PC-3 (cell line): ENCODE data around the gene RAB5IF. TPM values are rescaled to one million over a fixed set of nuclear protein-coding genes. Genes with fewer than 3 reads are reported as not detected.

ENCODE experiments used
- ATAC-seq: fragments of 200-7000 bp; cut with Tn5 transposase; 2 replicates; pipeline ENCODE4 v1.9.1; 2020; ENCODE audit warnings: mild to moderate bottlenecking, moderate library complexity
- BruUV-seq: library from RNA; stranded (reverse); fragments of 400-500 nt; replicated peaks from 2 replicates; lab custom pipeline; 2021; lab: Mats Ljungman, UMichigan
- CTCF ChIA-PET: fragments of 300-600 bp; sonication (Branson Sonifier 250); formaldehyde crosslinking; loops from one replicate; lab custom pipeline; 2022; ENCODE audit warnings: antibody characterized with exemption; lab: Charles Lee
- POLR2A ChIA-PET: fragments of 300-600 bp; sonication (Branson Sonifier 250); formaldehyde crosslinking; loops from one replicate; lab custom pipeline; 2022; ENCODE audit warnings: antibody characterized with exemption; ENCODE audit not compliant: unreplicated experiment; lab: Charles Lee
- DNase-seq: peaks from one replicate; pipeline ENCODE4 v3.0.0-alpha.2; 2015
- H2AFZ ChIP-seq: fragments of 300-600 bp; sonication (generic); 2 replicates; pipeline ENCODE4 v1.6.0; 2016; ENCODE audit warnings: antibody characterized with exemption, low read length
- H3F3A ChIP-seq: fragments of 300-600 bp; sonication (generic); one replicate; pipeline ENCODE4 v1.6.0; 2017; ENCODE audit warnings: antibody characterized with exemption, low read length, control low read depth, mild to moderate bottlenecking; ENCODE audit not compliant: unreplicated experiment
- H3K27ac ChIP-seq: fragments of 300-600 bp; sonication (generic); 2 replicates; pipeline ENCODE4 v1.5.1; 2016; ENCODE audit warnings: mild to moderate bottlenecking, low read length
- H3K27me3 ChIP-seq: fragments of 300-600 bp; sonication (generic); 2 replicates; pipeline ENCODE4 v1.6.1; 2016; ENCODE audit warnings: low read length, mixed read lengths
- H3K36me3 ChIP-seq: fragments of 300-600 bp; sonication (generic); 2 replicates; pipeline ENCODE4 v1.6.1; 2016; ENCODE audit warnings: low read depth, mixed run types, low read length, mixed read lengths
- H3K4me1 ChIP-seq: fragments of 300-600 bp; sonication (generic); 2 replicates; pipeline ENCODE4 v1.5.1; 2016; ENCODE audit warnings: low read length; ENCODE audit not compliant: insufficient read depth
- H3K4me2 ChIP-seq: fragments of 300-600 bp; sonication (generic); 2 replicates; pipeline ENCODE4 v1.6.0; 2016; ENCODE audit warnings: low read length
- H3K4me3 ChIP-seq: fragments of 300-600 bp; sonication (generic); 2 replicates; pipeline ENCODE4 v1.5.1; 2016; ENCODE audit warnings: mild to moderate bottlenecking, low read length, mixed read lengths
- H3K79me2 ChIP-seq: fragments of 300-600 bp; sonication (generic); 2 replicates; pipeline ENCODE4 v1.6.1; 2017; ENCODE audit warnings: low read length, mixed read lengths
- H3K9ac ChIP-seq: fragments of 300-600 bp; sonication (generic); 2 replicates; pipeline ENCODE4 v1.6.0; 2016; ENCODE audit warnings: mild to moderate bottlenecking, low read length
- H3K9me2 ChIP-seq: fragments of 300-600 bp; sonication (generic); replicated peaks from 2 replicates; pipeline ENCODE4 v1.6.1; 2016; ENCODE audit warnings: mixed run types, low read length, mixed read lengths
- H3K9me3 ChIP-seq: fragments of 300-600 bp; sonication (generic); 2 replicates; pipeline ENCODE4 v1.6.1; 2016; ENCODE audit warnings: low read length, mixed read lengths
- H4K20me1 ChIP-seq: fragments of 300-600 bp; sonication (generic); 2 replicates; pipeline ENCODE4 v1.6.1; 2016; ENCODE audit warnings: low read length, mixed read lengths
- CTCF ChIP-seq: fragments of 300-600 bp; sonication (generic); conservative IDR thresholded peaks from 2 replicates; pipeline ENCODE4 v1.5.1; 2017; ENCODE audit warnings: antibody characterized with exemption, low read depth, mild to moderate bottlenecking, low read length
- EZH2 ChIP-seq: fragments of 300-600 bp; sonication (generic); IDR thresholded peaks from one replicate; pipeline ENCODE4 v1.6.1; 2017; ENCODE audit warnings: antibody characterized with exemption, mild to moderate bottlenecking, low read length; ENCODE audit not compliant: unreplicated experiment
- EZH2phosphoT487 ChIP-seq: fragments of 300-600 bp; sonication (generic); IDR thresholded peaks from 2 replicates; pipeline ENCODE4 v1.6.1; 2018; ENCODE audit warnings: mild to moderate bottlenecking, antibody characterized with exemption, low read length, borderline replicate concordance
- intact Hi-C: fragments of 100-400 bp; cut with micrococcal nuclease; formaldehyde crosslinking; loops from 2 replicates; pipeline ENCODE4 v1.9.0; 2023
- total RNA-seq: library from RNA; depleted of rRNA; stranded (reverse); fragments of >200 nt; gene quantifications from 2 replicates; pipeline ENCODE4 v1.2.3, GENCODE V29; 2014

Gene RAB5IF
- total RNA-seq, 1 experiment from 2014 or later = 217 TPM

GRCh38 chr20:36582821-36583220, 22.8 kb upstream of the RAB5IF start:
- intact Hi-C loops = no loop called here
- BruUV-seq = no TSS peak
- no peak for TF ChIP-seq EZH2phosphoT487
- TF ChIP-seq EZH2 = no peak
- TF ChIP-seq CTCF = no peak

GRCh38 chr20:36584018-36584481, 21.5 kb upstream of the RAB5IF start:
- DNase-seq (no peak), ATAC-seq (no peak)
- Histone ChIP-seq H2AFZ (no peak overlapping the region), H3K36me3 (peaks cover 9% of the 10 kb centered on the region; the same call in 1 of the 2 replicates), H3K4me3 (no peak overlapping the region), H3K4me1 (peaks cover 15% of the 10 kb centered on the region), H3K9ac (no peak overlapping the region), H3K79me2 (no peaks in the 10 kb centered on the region), H3K4me2 (no peak overlapping the region), H3K27me3 (no peaks in the 10 kb centered on the region), H3K9me2 (no peaks in the 10 kb centered on the region), H3F3A (no peaks in the 10 kb centered on the region), H3K27ac (no peak overlapping the region), H3K9me3 (no peaks in the 10 kb centered on the region), H4K20me1 (no peaks in the 10 kb centered on the region)
- POLR2A ChIA-PET = no interaction called here
- CTCF ChIA-PET = no interaction called here
- intact Hi-C loops = no loop called here
- no peak for TF ChIP-seq EZH2
- TF ChIP-seq CTCF = no peak
- no peak for TF ChIP-seq EZH2phosphoT487
- BruUV-seq = no TSS peak

More at GRCh38 chr20:36582821-36583220, 22.8 kb upstream of the RAB5IF start:
- H3K79me2 ChIP-seq = peaks cover 2% of the 10 kb centered on the region
- H3K4me2 ChIP-seq = no peak overlapping the region
- peaks cover 15% of the 10 kb centered on the region for H3K4me1 ChIP-seq
- ATAC-seq (no peak), DNase-seq (no peak)
- no peaks in the 10 kb centered on the region for H4K20me1 ChIP-seq
- H3K27ac ChIP-seq = no peak overlapping the region
- H3K9me3 ChIP-seq = no peaks in the 10 kb centered on the region
- H3K27me3 ChIP-seq = no peaks in the 10 kb centered on the region
- H3K9ac ChIP-seq = no peak overlapping the region
- POLR2A ChIA-PET = interaction anchor here (0.6 kb wide), 1 partner anchor 25 kb away, joined by 4 read pairs; no protein-coding TSS in a partner anchor
- H3K4me3 ChIP-seq = no peak overlapping the region
- H3F3A ChIP-seq = no peaks in the 10 kb centered on the region
- CTCF ChIA-PET = no interaction called here
- H3K9me2 ChIP-seq = no peaks in the 10 kb centered on the region
- no peak overlapping the region for H2AFZ ChIP-seq
- H3K36me3 ChIP-seq = peaks cover 12% of the 10 kb centered on the region; the same call in 1 of the 2 replicates

GRCh38 chr20:36585410-36586125, 20.0 kb upstream of the RAB5IF start:
- POLR2A ChIA-PET = no interaction called here
- H2AFZ ChIP-seq = no peak overlapping the region
- CTCF ChIA-PET = interaction anchor here (0.7 to 1.1 kb wide), 2 partner anchors 20 to 169 kb away, joined by 4 to 12 read pairs; partner anchors contain the start of gene RAB5IF

More at GRCh38 chr20:36585410-36586125, 20.0 kb upstream of the RAB5IF start:
- no peak for TF ChIP-seq CTCF
- TF ChIP-seq EZH2phosphoT487 = no peak
- no peak for TF ChIP-seq EZH2
- DNase-seq (peak; percentile 88), ATAC-seq (peak; percentile 85)
- H3K9me2 ChIP-seq = no peaks in the 10 kb centered on the region
- H3K4me1 ChIP-seq = peaks cover 15% of the 10 kb centered on the region
- H3K27ac ChIP-seq = peak overlapping the region; percentile 29
- no peak overlapping the region for H3K9ac ChIP-seq
- H4K20me1 ChIP-seq = no peaks in the 10 kb centered on the region
- H3F3A ChIP-seq = no peaks in the 10 kb centered on the region
- no peaks in the 10 kb centered on the region for H3K79me2 ChIP-seq
- no peaks in the 10 kb centered on the region for H3K27me3 ChIP-seq
- no peak overlapping the region for H3K4me2 ChIP-seq
- no peak overlapping the region for H3K4me3 ChIP-seq
- no TSS peak for BruUV-seq
- intact Hi-C loops = no loop called here
- peaks cover 4% of the 10 kb centered on the region; the same call in 1 of the 2 replicates for H3K36me3 ChIP-seq
- H3K9me3 ChIP-seq = no peaks in the 10 kb centered on the region
